Measurements from ENCODE around the gene PELI2. TPM values are rescaled to one million over a fixed set of nuclear protein-coding genes. Genes with fewer than 3 reads are reported as not detected.

The PELI2 gene
- total RNA-seq, 1 experiment from 2014 or later: 10.0 TPM

GRCh38 chr14:56085471-56085870 lies 32.7 kb upstream of the PELI2 start:
- H3K9me2 ChIP-seq (ENCODE audit: insufficient read depth): no peaks in the 10 kb centered on the region
- no peaks in the 10 kb centered on the region for H4K20me1 ChIP-seq (ENCODE audit: insufficient read depth)
- DNase-seq: no peak
- H3K79me2 ChIP-seq (ENCODE audit: low read depth): no peaks in the 10 kb centered on the region
- no peaks in the 10 kb centered on the region for H3K4me1 ChIP-seq (replicated peaks; ENCODE audit: insufficient read depth)
- intact Hi-C loops (cut with micrococcal nuclease; ENCODE audit: unreplicated experiment): no loop called here
- H3K27ac ChIP-seq: no peak overlapping the region
- BruUV-seq (replicated peaks): no TSS peak
- H3K4me3 ChIP-seq: no peak overlapping the region
- POLR2A ChIA-PET (ENCODE audit: unreplicated experiment): no interaction called here
- H3F3A ChIP-seq (ENCODE audit: insufficient read depth, low read depth): no peaks in the 10 kb centered on the region
- TF ChIP-seq EZH2 (IDR thresholded peaks at IDR 0.05; ENCODE audit: low read depth): no peak
- H2AFZ ChIP-seq: no peak overlapping the region
- no peak overlapping the region for H3K4me2 ChIP-seq
- H3K27me3 ChIP-seq (ENCODE audit: insufficient read depth, low read depth): no peaks in the 10 kb centered on the region; the same call in 1 of the 2 replicates
- H3K9me3 ChIP-seq (ENCODE audit: insufficient read depth, low read depth): no peaks in the 10 kb centered on the region
- CTCF ChIA-PET: no interaction called here
- H3K36me3 ChIP-seq (ENCODE audit: low read depth): no peaks in the 10 kb centered on the region

GRCh38 chr14:56087671-56088471 lies 30.3 kb upstream of the PELI2 start:
- Histone ChIP-seq H3K9me2 (ENCODE audit: insufficient read depth) (no peaks in the 10 kb centered on the region), H3K36me3 (ENCODE audit: low read depth) (no peaks in the 10 kb centered on the region), H3K27me3 (ENCODE audit: insufficient read depth, low read depth) (no peaks in the 10 kb centered on the region; the same call in 1 of the 2 replicates), H3F3A (ENCODE audit: insufficient read depth, low read depth) (no peaks in the 10 kb centered on the region), H3K4me2 (no peak overlapping the region), H3K4me3 (no peak overlapping the region), H2AFZ (no peak overlapping the region), H4K20me1 (ENCODE audit: insufficient read depth) (no peaks in the 10 kb centered on the region; the same call in 1 of the 2 replicates), H3K79me2 (ENCODE audit: low read depth) (no peaks in the 10 kb centered on the region), H3K9me3 (ENCODE audit: insufficient read depth, low read depth) (no peaks in the 10 kb centered on the region), H3K4me1 (replicated peaks; ENCODE audit: insufficient read depth) (no peaks in the 10 kb centered on the region), H3K27ac (no peak overlapping the region)
- intact Hi-C loops (cut with micrococcal nuclease; ENCODE audit: unreplicated experiment): no loop called here
- no peak for DNase-seq
- POLR2A ChIA-PET (ENCODE audit: unreplicated experiment): no interaction called here
- CTCF ChIA-PET: no interaction called here
- TF ChIP-seq CTCF (conservative IDR thresholded peaks at IDR 0.05): no peak
- no peak for TF ChIP-seq EZH2 (IDR thresholded peaks at IDR 0.05; ENCODE audit: low read depth)
- BruUV-seq (replicated peaks): no TSS peak

- Histone ChIP-seq H4K20me1 (ENCODE audit: insufficient read depth) (no peaks in the 10 kb centered on the region; the same call in 1 of the 2 replicates), H2AFZ (no peak overlapping the region), H3K36me3 (ENCODE audit: low read depth) (no peaks in the 10 kb centered on the region), H3K27me3 (ENCODE audit: insufficient read depth, low read depth) (no peaks in the 10 kb centered on the region; the same call in 1 of the 2 replicates), H3K4me2 (no peak overlapping the region), H3K9me2 (ENCODE audit: insufficient read depth) (no peaks in the 10 kb centered on the region), H3K9me3 (ENCODE audit: insufficient read depth, low read depth) (no peaks in the 10 kb centered on the region), H3K27ac (no peak overlapping the region), H3K79me2 (ENCODE audit: low read depth) (no peaks in the 10 kb centered on the region), H3K4me3 (no peak overlapping the region), H3F3A (ENCODE audit: insufficient read depth, low read depth) (no peaks in the 10 kb centered on the region), H3K4me1 (replicated peaks; ENCODE audit: insufficient read depth) (no peaks in the 10 kb centered on the region)
- intact Hi-C loops (cut with micrococcal nuclease; ENCODE audit: unreplicated experiment): no loop called here
- TF ChIP-seq EZH2 (IDR thresholded peaks at IDR 0.05; ENCODE audit: low read depth) (no peak), CTCF (conservative IDR thresholded peaks at IDR 0.05) (no peak)
- BruUV-seq (replicated peaks): no TSS peak
- no peak for DNase-seq
- ChIA-PET POLR2A (ENCODE audit: unreplicated experiment) (no interaction called here), CTCF (no interaction called here)
These were observed 29.3 kb upstream of the PELI2 start for GRCh38 chr14:56088941-56089340.

Measured in PC-9 (cell line).